ENCODE data around the gene PKN2.

DNA sequence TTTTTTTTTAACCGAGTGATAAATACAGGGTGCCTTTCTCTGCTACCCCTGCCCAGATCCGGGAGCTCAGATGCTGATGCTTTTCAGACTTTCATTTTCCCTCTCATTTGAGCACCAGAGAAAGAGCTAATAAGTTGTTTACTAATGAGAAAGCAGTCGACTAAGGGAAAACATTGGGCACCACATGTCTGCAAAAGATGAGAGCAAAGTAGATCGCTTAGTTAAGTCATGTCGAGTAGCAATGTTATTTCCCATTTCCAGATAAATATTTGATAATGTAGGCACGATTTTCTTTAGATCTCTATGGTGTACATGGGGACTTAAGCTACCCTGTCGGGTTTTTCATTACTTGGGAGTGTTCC, 1.2 kb downstream of the PKN2 start:
- TF ChIP-seq POLR2A (IDR thresholded peaks at IDR 0.05) = no peak
- TF ChIP-seq, protein P1, sequence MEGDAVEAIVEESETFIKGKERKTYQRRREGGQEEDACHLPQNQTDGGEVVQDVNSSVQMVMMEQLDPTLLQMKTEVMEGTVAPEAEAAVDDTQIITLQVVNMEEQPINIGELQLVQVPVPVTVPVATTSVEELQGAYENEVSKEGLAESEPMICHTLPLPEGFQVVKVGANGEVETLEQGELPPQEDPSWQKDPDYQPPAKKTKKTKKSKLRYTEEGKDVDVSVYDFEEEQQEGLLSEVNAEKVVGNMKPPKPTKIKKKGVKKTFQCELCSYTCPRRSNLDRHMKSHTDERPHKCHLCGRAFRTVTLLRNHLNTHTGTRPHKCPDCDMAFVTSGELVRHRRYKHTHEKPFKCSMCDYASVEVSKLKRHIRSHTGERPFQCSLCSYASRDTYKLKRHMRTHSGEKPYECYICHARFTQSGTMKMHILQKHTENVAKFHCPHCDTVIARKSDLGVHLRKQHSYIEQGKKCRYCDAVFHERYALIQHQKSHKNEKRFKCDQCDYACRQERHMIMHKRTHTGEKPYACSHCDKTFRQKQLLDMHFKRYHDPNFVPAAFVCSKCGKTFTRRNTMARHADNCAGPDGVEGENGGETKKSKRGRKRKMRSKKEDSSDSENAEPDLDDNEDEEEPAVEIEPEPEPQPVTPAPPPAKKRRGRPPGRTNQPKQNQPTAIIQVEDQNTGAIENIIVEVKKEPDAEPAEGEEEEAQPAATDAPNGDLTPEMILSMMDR (IDR thresholded peaks at IDR 0.05) = no peak

Data from thyroid gland (tissue), 4 donors.